ENCODE results near the gene RCSD1. TPM values are rescaled to one million over a fixed set of nuclear protein-coding genes. Genes with fewer than 3 reads are reported as not detected.

Gene RCSD1
- total RNA-seq, 2 donors from 2014 or later, result 2.8 to 13.8 TPM

DNA sequence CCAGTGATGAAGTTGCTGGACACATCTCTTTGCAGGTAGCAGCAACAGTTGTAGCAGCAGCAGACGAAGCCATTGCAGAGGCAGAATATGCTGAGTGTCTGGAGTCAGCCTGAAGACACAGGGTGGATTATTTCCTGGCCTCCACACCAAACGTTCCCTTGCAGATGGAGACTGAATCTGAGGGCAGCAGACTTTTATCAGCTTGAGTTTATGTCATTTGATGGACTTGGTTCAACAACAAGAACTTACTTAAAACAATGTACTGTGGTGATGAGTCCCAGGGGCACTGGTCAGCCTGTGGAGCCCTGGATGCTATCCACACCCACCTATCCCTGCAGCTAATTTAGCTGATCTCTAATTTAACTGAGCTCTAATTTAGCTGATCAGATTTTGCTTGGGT lies 74.7 kb downstream of the RCSD1 start:
- no peaks in the 10 kb centered on the region for H3K36me3 ChIP-seq
- H3K4me1 ChIP-seq (replicated peaks), result no peaks in the 10 kb centered on the region
- no peaks in the 10 kb centered on the region for H3K9me3 ChIP-seq
- TF ChIP-seq POLR2A (IDR thresholded peaks at IDR 0.05), result no peak
- TF ChIP-seq, protein P1, sequence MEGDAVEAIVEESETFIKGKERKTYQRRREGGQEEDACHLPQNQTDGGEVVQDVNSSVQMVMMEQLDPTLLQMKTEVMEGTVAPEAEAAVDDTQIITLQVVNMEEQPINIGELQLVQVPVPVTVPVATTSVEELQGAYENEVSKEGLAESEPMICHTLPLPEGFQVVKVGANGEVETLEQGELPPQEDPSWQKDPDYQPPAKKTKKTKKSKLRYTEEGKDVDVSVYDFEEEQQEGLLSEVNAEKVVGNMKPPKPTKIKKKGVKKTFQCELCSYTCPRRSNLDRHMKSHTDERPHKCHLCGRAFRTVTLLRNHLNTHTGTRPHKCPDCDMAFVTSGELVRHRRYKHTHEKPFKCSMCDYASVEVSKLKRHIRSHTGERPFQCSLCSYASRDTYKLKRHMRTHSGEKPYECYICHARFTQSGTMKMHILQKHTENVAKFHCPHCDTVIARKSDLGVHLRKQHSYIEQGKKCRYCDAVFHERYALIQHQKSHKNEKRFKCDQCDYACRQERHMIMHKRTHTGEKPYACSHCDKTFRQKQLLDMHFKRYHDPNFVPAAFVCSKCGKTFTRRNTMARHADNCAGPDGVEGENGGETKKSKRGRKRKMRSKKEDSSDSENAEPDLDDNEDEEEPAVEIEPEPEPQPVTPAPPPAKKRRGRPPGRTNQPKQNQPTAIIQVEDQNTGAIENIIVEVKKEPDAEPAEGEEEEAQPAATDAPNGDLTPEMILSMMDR (IDR thresholded peaks at IDR 0.05), result no peak
- no peak for TF ChIP-seq POLR2AphosphoS5 (IDR thresholded peaks at IDR 0.05)
- no peak overlapping the region for H3K4me3 ChIP-seq
- H3K27ac ChIP-seq, result no peak overlapping the region
- DNase-seq (ENCODE audit: low spot score), result no peak
- WGBS, result 73% methylated on average over 2 of the region's 2 CpGs
- H3K27me3 ChIP-seq (replicated peaks; ENCODE audit: insufficient read depth), result no peaks in the 10 kb centered on the region
- intact Hi-C loops (cut with DNase I), result no loop called here

DNA sequence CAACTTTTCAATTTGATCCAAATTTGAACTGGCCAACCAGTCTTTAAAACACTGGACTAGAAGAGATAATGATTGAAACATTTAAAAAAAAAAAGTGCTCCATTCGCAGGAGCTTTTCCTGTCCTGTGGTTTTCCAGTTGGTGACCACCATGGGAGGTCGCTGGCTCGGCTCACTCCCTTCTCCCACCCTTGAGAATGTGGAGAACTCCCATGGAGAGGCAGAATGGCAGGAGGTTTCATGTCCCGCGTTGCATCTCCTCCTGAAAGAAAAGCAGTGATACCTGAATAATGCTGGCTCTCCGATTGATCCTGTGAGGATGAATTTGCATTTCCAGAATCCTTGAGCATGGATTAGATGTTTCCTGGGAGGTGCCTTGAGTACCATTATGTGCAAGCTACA lies 75.2 kb downstream of the RCSD1 start:
- H3K27me3 ChIP-seq (replicated peaks; ENCODE audit: insufficient read depth), result no peaks in the 10 kb centered on the region
- H3K4me3 ChIP-seq, result no peak overlapping the region
- 71% methylated on average over 6 of the region's 6 CpGs for WGBS
- no peaks in the 10 kb centered on the region for H3K4me1 ChIP-seq (replicated peaks)
- TF ChIP-seq, protein P1 (IDR thresholded peaks at IDR 0.05), result no peak
- no peak for TF ChIP-seq POLR2AphosphoS5 (IDR thresholded peaks at IDR 0.05)
- TF ChIP-seq POLR2A (IDR thresholded peaks at IDR 0.05), result no peak
- H3K36me3 ChIP-seq, result no peaks in the 10 kb centered on the region
- DNase-seq (ENCODE audit: low spot score), result no peak
- intact Hi-C loops (cut with DNase I), result no loop called here
- no peaks in the 10 kb centered on the region for H3K9me3 ChIP-seq
- H3K27ac ChIP-seq, result no peak overlapping the region

DNA sequence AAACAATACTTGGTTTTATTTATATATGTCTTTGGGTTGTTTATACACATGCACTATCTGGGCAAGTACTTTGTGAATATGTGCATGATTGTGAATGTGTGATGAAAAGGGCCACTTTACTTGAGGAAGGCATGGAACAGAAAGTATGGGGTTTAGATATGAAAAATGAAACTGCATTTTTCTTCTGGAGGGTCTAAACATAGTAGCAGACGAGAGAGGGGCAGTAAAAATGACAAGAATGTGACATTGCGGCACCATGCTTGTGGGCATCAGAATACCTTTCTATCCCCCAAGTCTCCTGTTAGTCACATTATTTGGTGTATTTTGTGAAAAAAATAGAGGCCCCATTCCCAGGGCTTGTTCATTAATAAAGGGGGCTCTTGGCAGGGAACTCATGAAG lies 76.3 kb downstream of the RCSD1 start:
- 83% methylated on average over 2 of the region's 2 CpGs for WGBS

DNA sequence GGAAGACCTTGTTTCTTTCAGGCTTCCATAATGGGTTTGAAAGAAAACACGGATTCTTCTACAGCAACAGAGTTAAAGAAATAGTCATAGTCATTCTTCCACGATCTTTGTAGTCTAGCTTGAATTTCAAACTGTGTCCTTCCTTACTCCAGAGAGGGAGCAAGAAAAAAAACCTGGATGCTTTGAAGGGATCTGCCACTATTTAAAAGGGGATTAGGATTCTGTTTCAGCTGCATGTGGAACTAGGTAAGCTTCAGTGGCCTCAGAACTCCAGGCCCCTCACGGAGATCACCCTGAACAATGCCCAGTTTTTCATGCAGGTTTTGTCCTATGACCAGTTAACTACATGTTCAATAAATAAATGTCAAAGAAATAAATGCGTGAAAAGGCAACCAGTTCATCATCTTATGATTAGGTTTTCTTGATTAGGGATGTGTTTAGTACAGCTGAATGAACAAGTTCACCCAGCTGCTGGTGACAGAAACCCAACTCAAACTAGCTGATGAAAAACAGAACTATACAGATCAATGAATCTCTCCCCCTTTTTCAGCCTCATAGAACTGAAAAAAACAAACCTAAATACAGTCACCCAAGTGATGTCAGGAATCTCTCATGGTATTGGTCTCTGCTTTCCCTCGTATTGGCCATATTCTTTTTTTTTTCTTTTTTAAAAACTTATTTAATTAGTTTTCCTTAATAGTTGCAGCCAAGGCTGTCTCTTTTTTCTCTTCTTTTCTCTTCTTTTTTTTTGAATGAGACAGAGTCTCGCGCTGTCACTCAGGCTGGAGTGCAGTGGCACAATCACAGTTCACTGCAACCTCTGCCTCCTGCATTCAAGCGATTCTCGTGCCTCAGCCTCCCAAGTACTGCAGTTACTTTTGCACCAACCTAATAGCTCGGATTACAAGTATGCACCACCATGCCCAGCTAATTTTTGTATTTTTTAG lies 77.2 kb downstream of the RCSD1 start:
- H3K9me3 ChIP-seq, result no peaks in the 10 kb centered on the region
- no peak for DNase-seq (ENCODE audit: low spot score)
- no peak overlapping the region for H3K27ac ChIP-seq
- no peaks in the 10 kb centered on the region for H3K36me3 ChIP-seq
- TF ChIP-seq POLR2A (IDR thresholded peaks at IDR 0.05) (no peak), POLR2AphosphoS5 (IDR thresholded peaks at IDR 0.05) (no peak)
- TF ChIP-seq, protein P1 (IDR thresholded peaks at IDR 0.05), result no peak
- WGBS, result 85% methylated on average over 10 of the region's 10 CpGs
- intact Hi-C loops (cut with DNase I), result no loop called here
- no peak overlapping the region for H3K4me3 ChIP-seq
- H3K27me3 ChIP-seq (replicated peaks; ENCODE audit: insufficient read depth), result no peaks in the 10 kb centered on the region
- no peaks in the 10 kb centered on the region for H3K4me1 ChIP-seq (replicated peaks)

More for the DNA sequence above, 76.3 kb downstream of the RCSD1 start:
- no peak for DNase-seq (ENCODE audit: low spot score)
- Histone ChIP-seq H3K4me1 (replicated peaks) (no peaks in the 10 kb centered on the region), H3K9me3 (no peaks in the 10 kb centered on the region), H3K36me3 (no peaks in the 10 kb centered on the region), H3K27me3 (replicated peaks; ENCODE audit: insufficient read depth) (no peaks in the 10 kb centered on the region), H3K27ac (no peak overlapping the region), H3K4me3 (no peak overlapping the region)
- intact Hi-C loops (cut with DNase I), result no loop called here
- TF ChIP-seq POLR2A (IDR thresholded peaks at IDR 0.05), result no peak
- TF ChIP-seq, protein P1 (IDR thresholded peaks at IDR 0.05), result no peak
- no peak for TF ChIP-seq POLR2AphosphoS5 (IDR thresholded peaks at IDR 0.05)

DNA sequence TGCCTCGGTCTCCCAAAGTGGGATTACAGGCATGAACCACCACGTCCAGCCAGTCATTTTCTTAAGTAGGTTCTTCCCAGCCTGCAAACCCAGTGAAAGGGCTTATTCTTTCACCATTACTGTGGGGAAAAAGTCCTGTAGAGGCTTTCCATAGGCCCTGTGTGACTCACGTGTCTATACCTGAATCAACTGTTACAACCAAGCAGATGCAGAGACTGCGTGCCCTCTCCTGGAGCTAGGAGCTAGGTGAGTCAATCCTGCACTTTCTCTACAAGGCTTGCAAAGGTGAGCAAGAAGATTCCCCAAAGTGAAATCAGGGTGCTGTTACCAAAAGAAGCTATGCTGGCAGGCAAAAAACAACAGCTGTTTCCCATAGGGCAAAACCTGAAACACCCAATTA lies 77.9 kb downstream of the RCSD1 start:
- no peak for DNase-seq (ENCODE audit: low spot score)
- Histone ChIP-seq H3K36me3 (no peaks in the 10 kb centered on the region), H3K4me3 (no peak overlapping the region), H3K9me3 (no peaks in the 10 kb centered on the region), H3K27ac (no peak overlapping the region), H3K4me1 (replicated peaks) (no peaks in the 10 kb centered on the region), H3K27me3 (replicated peaks; ENCODE audit: insufficient read depth) (no peaks in the 10 kb centered on the region)
- intact Hi-C loops (cut with DNase I), result no loop called here
- TF ChIP-seq, protein P1 (IDR thresholded peaks at IDR 0.05), result no peak
- TF ChIP-seq POLR2AphosphoS5 (IDR thresholded peaks at IDR 0.05), result no peak
- no peak for TF ChIP-seq POLR2A (IDR thresholded peaks at IDR 0.05)
- 94% methylated on average over 4 of the region's 4 CpGs for WGBS

Measured in prostate gland (tissue), 2 donors.